H1 (cell line): ENCODE measurements around the gene CCDC141. TPM values are rescaled to one million over a fixed set of nuclear protein-coding genes. Genes with fewer than 3 reads are reported as not detected.

Source experiments
- CTCF ChIA-PET: fragments of 300-600 bp; sonication (Branson Sonifier 250); formaldehyde crosslinking; loops from one replicate; lab custom pipeline; 2021; ENCODE audit not compliant: partially characterized antibody; lab: Charles Lee
- POLR2A ChIA-PET: fragments of 300-600 bp; sonication (Branson Sonifier 250); formaldehyde crosslinking; loops from one replicate; lab custom pipeline; 2021; ENCODE audit warnings: inconsistent platforms; ENCODE audit not compliant: partially characterized antibody; lab: Charles Lee
- DNase-seq, 2 experiments: peaks; one replicate each; pipeline versions ENCODE4 v3.0.0 to v3.0.0-alpha.2; 2010 to 2022; ENCODE audit warnings: low spot score in 2 of 2, low read depth in 1 of 2, mixed read lengths in 1 of 2
- FAIRE-seq: peaks from 2 replicates; lab custom pipeline; 2011; peaks lifted over from hg19 to GRCh38; lab: Jason Lieb, UNC
- H2AFZ ChIP-seq: 2 replicates; pipeline ENCODE4 v1.8.1; 2012; ENCODE audit warnings: low read length, inconsistent platforms
- H2AK5ac ChIP-seq: 2 replicates; pipeline ENCODE4 v1.6.1; 2013; ENCODE audit warnings: low read depth, low read length
- H2BK120ac ChIP-seq: replicated peaks from 2 replicates; pipeline ENCODE3; 2013; ENCODE audit warnings: low read depth, low read length, inconsistent platforms
- H2BK12ac ChIP-seq: 2 replicates; pipeline ENCODE4 v1.6.1; 2013; ENCODE audit warnings: low read depth, low read length
- H2BK15ac ChIP-seq: 2 replicates; pipeline ENCODE4 v1.6.1; 2013; ENCODE audit warnings: low read length
- H2BK20ac ChIP-seq: 2 replicates; pipeline ENCODE4 v1.6.1; 2013; ENCODE audit warnings: low read length
- H2BK5ac ChIP-seq: 2 replicates; pipeline ENCODE4 v1.6.1; 2013; ENCODE audit warnings: low read depth, low read length
- H3K14ac ChIP-seq: 2 replicates; pipeline ENCODE4 v1.6.1; 2013; ENCODE audit warnings: inconsistent platforms; ENCODE audit not compliant: insufficient read length
- H3K18ac ChIP-seq: 2 replicates; pipeline ENCODE4 v1.6.1; 2013; ENCODE audit warnings: low read length; ENCODE audit errors: extremely low read depth
- H3K23ac ChIP-seq: 2 replicates; pipeline ENCODE4 v1.6.1; 2013; ENCODE audit warnings: inconsistent platforms; ENCODE audit not compliant: insufficient read length
- H3K23me2 ChIP-seq: 2 replicates; pipeline ENCODE4 v1.6.1; 2013; ENCODE audit warnings: low read depth, low read length
- H3K27ac ChIP-seq: 2 replicates; pipeline ENCODE4 v1.6.1; 2011; ENCODE audit warnings: low read depth, low read length, inconsistent platforms
- H3K27me3 ChIP-seq, 4 experiments: replicated peaks in 1 of 4; 1 replicate in 1 of 4; 2 replicates in 3 of 4; pipeline versions ENCODE4 v1.6.1 to v1.8.1; 2011 to 2013; ENCODE audit warnings: low read length in 3 of 4, mild to moderate bottlenecking in 3 of 4, inconsistent platforms in 2 of 4, mixed read lengths in 2 of 4, moderate library complexity in 1 of 4; ENCODE audit not compliant: control insufficient read depth in 3 of 4, insufficient read depth in 3 of 4; ENCODE audit errors: extremely low read depth in 1 of 4
- H3K36me3 ChIP-seq, 4 experiments: 2 replicates each; pipeline versions ENCODE4 v1.6.1 to v1.8.1; 2011 to 2013; ENCODE audit warnings: mild to moderate bottlenecking in 4 of 4, low read length in 3 of 4, moderate library complexity in 2 of 4, control low read depth in 1 of 4, inconsistent platforms in 1 of 4; ENCODE audit not compliant: insufficient read depth in 4 of 4, control insufficient read depth in 2 of 4
- H3K4ac ChIP-seq: replicated peaks from 2 replicates; pipeline ENCODE3; 2013; ENCODE audit warnings: low read length, low read depth, mixed read lengths, inconsistent platforms; ENCODE audit not compliant: insufficient read length
- H3K4me1 ChIP-seq, 4 experiments: replicated peaks in 1 of 4; 1 replicate in 1 of 4; 2 replicates in 3 of 4; pipeline versions ENCODE4 v1.6.1 to v1.8.1; 2011 to 2013; ENCODE audit warnings: low read length in 3 of 4, inconsistent platforms in 2 of 4, mixed read lengths in 1 of 4; ENCODE audit not compliant: insufficient read depth in 4 of 4, control insufficient read depth in 3 of 4
- H3K4me2 ChIP-seq, 2 experiments: 2 replicates each; pipeline versions ENCODE4 v1.6.1 to v1.8.1; 2011 to 2013; ENCODE audit warnings: low read depth in 2 of 2, low read length in 2 of 2, control low read depth in 1 of 2, inconsistent platforms in 1 of 2, mild to moderate bottlenecking in 1 of 2; ENCODE audit not compliant: insufficient read depth in 1 of 2
- H3K4me3 ChIP-seq, 4 experiments: fragments of 200-600, 300-600 bp in 1 of 4; sonication (generic), shearing (Covaris generic), sonication (Bioruptor Twin) in 1 of 4; 2 replicates each; pipeline versions ENCODE4 v1.5.1 to v1.8.1; 2011 to 2016; ENCODE audit warnings: low read length in 4 of 4, low read depth in 3 of 4, control low read depth in 2 of 4, inconsistent platforms in 2 of 4, mild to moderate bottlenecking in 2 of 4, mixed read lengths in 1 of 4, moderate library complexity in 1 of 4; ENCODE audit not compliant: insufficient read depth in 2 of 4; ENCODE audit errors: extremely low read depth in 1 of 4
- H3K56ac ChIP-seq: replicated peaks from 2 replicates; pipeline ENCODE3; 2013; ENCODE audit warnings: low read depth, mild to moderate bottlenecking, mixed read lengths, low read length, inconsistent platforms; ENCODE audit not compliant: insufficient read length
- H3K79me1 ChIP-seq: 2 replicates; pipeline ENCODE4 v1.6.1; 2013; ENCODE audit warnings: low read depth, low read length, control low read depth
- H3K79me2 ChIP-seq, 2 experiments: 2 replicates each; pipeline versions ENCODE4 v1.6.1 to v1.8.1; 2012 to 2013; ENCODE audit warnings: low read length in 2 of 2, mild to moderate bottlenecking in 2 of 2, inconsistent platforms in 1 of 2; ENCODE audit not compliant: insufficient read depth in 2 of 2, control insufficient read depth in 1 of 2
- H3K9ac ChIP-seq, 4 experiments: replicated peaks in 1 of 4; 1 replicate in 1 of 4; 2 replicates in 3 of 4; pipeline versions ENCODE4 v1.6.1 to v1.8.1; 2011 to 2013; ENCODE audit warnings: low read depth in 3 of 4, low read length in 3 of 4, control low read depth in 2 of 4, mild to moderate bottlenecking in 2 of 4, moderate library complexity in 2 of 4, inconsistent platforms in 1 of 4; ENCODE audit errors: extremely low read depth in 1 of 4
- H3K9me3 ChIP-seq, 2 experiments: 2 replicates each; pipeline versions ENCODE4 v1.6.1 to v1.8.1; 2012 to 2013; ENCODE audit warnings: mild to moderate bottlenecking in 2 of 2, moderate library complexity in 2 of 2, control low read depth in 1 of 2, inconsistent platforms in 1 of 2, low read depth in 1 of 2, low read length in 1 of 2, mixed read lengths in 1 of 2; ENCODE audit not compliant: insufficient read depth in 2 of 2
- H4K20me1 ChIP-seq, 2 experiments: replicated peaks in 1 of 2; 2 replicates each; pipeline versions ENCODE3 to v1.8.1; 2011 to 2013; ENCODE audit warnings: inconsistent platforms in 2 of 2, low read length in 2 of 2, mild to moderate bottlenecking in 1 of 2; ENCODE audit not compliant: insufficient read depth in 2 of 2, control insufficient read depth in 1 of 2
- H4K5ac ChIP-seq: 2 replicates; pipeline ENCODE4 v1.6.1; 2013; ENCODE audit warnings: low read length, low read depth, mixed read lengths, inconsistent platforms; ENCODE audit not compliant: insufficient read length
- H4K8ac ChIP-seq: 2 replicates; pipeline ENCODE4 v1.8.0; 2013; ENCODE audit warnings: mild to moderate bottlenecking, moderate library complexity, low read length, inconsistent platforms; ENCODE audit not compliant: insufficient read depth; ENCODE audit errors: extremely low read depth
- H4K91ac ChIP-seq: replicated peaks from 2 replicates; pipeline ENCODE3; 2013; ENCODE audit warnings: low read length, mixed read lengths, inconsistent platforms; ENCODE audit not compliant: insufficient read length
- CTCF ChIP-seq, 3 experiments: IDR thresholded peaks; 1 replicate in 2 of 3; 2 replicates in 1 of 3; pipeline versions ENCODE4 v1.5.1 to v1.6.1; 2011; ENCODE audit warnings: low read length in 3 of 3, mild to moderate bottlenecking in 3 of 3, inconsistent platforms in 2 of 3, low read depth in 1 of 3, moderate library complexity in 1 of 3; ENCODE audit not compliant: insufficient read depth in 1 of 3; ENCODE audit errors: control extremely low read depth in 1 of 3
- WGBS, 2 experiments: shearing (Covaris generic) in 1 of 2; methylation state at CpG; one replicate each; pipeline versions ENCODE4 v1.1.6 to v1.1.7; 2013 to 2015; ENCODE audit warnings: low lambda C conversion rate in 2 of 2, mixed read lengths in 2 of 2, inconsistent platforms in 1 of 2, low coverage in 1 of 2, missing lambda C conversion rate in 1 of 2; ENCODE audit not compliant: insufficient replicate concordance in 2 of 2, insufficient coverage in 1 of 2, insufficient read length in 1 of 2; ENCODE audit errors: extremely low coverage in 1 of 2, missing lambda C conversion rate in 1 of 2; 5-methylcytosine and 5-hydroxymethylcytosine counted together
- polyA plus RNA-seq, 7 experiments: library from polyadenylated mRNA; depleted of rRNA in 3 of 7; stranded (reverse) in 5 of 7; unstranded in 2 of 7; fragments of >200 nt in 5 of 7; fragments of 200-250 nt in 2 of 7; gene quantifications; 1 replicate in 5 of 7; 2 replicates in 1 of 7; 4 replicates in 1 of 7; pipeline versions ENCODE4 v1.2.1 to v1.2.3, GENCODE V29; 2011 to 2013; ENCODE audit warnings: missing spikeins in 2 of 7, mixed read lengths in 2 of 7
- total RNA-seq: library from RNA; stranded (reverse); fragmentation: NEBNext Ultra II Directional; extraction: Animal tissue kit (Norgen Biotek cat#: 25700); gene quantifications from 2 replicates; pipeline ENCODE4 v1.2.1, GENCODE V29; 2021
- TF ChIP-seq, protein P1 (sequence below): IDR thresholded peaks from 2 replicates; pipeline ENCODE4 v1.6.1; 2011; ENCODE audit warnings: low read length, improper control_type of control experiment
- TF ChIP-seq, protein P2 (sequence below): IDR thresholded peaks from 2 replicates; pipeline ENCODE4 v1.6.1; 2012; ENCODE audit warnings: low read length, inconsistent platforms

The CCDC141 gene
- total and polyA plus RNA-seq, 2 of the 8 experiments (the other 6 are each of a cell fraction or from before 2014, with no cell fraction given), result 0.56 to 21.6 TPM

DNA sequence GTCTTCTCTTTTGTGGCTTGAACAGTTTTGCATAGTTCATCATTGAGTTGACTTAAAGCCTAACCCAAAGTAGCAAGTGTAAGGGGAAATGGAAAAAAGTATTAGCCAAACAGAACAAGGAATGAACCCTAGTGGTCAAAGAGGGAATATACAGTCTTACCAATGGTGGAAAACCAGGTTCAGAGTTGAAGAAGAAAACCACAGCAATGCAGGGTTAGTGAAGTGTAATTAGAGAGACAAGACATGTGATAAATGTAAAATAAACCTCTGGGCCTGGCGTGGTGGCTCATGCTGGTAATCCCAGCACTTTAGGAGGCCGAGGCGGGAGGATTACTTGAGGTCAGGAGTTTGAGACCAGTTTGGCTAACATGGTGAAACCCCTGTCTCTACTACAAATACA is 245.1 kb downstream of the CCDC141 start:
- TF ChIP-seq, protein P1, sequence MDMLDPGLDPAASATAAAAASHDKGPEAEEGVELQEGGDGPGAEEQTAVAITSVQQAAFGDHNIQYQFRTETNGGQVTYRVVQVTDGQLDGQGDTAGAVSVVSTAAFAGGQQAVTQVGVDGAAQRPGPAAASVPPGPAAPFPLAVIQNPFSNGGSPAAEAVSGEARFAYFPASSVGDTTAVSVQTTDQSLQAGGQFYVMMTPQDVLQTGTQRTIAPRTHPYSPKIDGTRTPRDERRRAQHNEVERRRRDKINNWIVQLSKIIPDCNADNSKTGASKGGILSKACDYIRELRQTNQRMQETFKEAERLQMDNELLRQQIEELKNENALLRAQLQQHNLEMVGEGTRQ, result no peak
- peak in 2 of 3 experiments; percentile 18 to 78; a peak in 2 of 4 replicates for TF ChIP-seq CTCF (IDR thresholded peaks at IDR 0.05; ENCODE audit: control extremely low read depth in 1 of 3, insufficient read depth in 1 of 3, low read depth in 1 of 3, low read length in 3 of 3)
- TF ChIP-seq, protein P2, sequence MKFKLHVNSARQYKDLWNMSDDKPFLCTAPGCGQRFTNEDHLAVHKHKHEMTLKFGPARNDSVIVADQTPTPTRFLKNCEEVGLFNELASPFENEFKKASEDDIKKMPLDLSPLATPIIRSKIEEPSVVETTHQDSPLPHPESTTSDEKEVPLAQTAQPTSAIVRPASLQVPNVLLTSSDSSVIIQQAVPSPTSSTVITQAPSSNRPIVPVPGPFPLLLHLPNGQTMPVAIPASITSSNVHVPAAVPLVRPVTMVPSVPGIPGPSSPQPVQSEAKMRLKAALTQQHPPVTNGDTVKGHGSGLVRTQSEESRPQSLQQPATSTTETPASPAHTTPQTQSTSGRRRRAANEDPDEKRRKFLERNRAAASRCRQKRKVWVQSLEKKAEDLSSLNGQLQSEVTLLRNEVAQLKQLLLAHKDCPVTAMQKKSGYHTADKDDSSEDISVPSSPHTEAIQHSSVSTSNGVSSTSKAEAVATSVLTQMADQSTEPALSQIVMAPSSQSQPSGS, result no peak
- no peaks in the 10 kb centered on the region for H3K27me3 ChIP-seq
- H2BK5ac ChIP-seq, result no peak overlapping the region
- no peak overlapping the region for H3K18ac ChIP-seq
- H4K8ac ChIP-seq, result no peak overlapping the region
- no peak overlapping the region for H2AK5ac ChIP-seq
- ChIA-PET POLR2A (interaction anchor here (0.6 kb wide), 1 partner anchor 576 kb away, joined by 3 read pairs; no protein-coding TSS in a partner anchor), CTCF (interaction anchor here (0.6 to 3.8 kb wide), 35 partner anchors 9 to 935 kb away, joined by 3 to 20 read pairs (median 3); no protein-coding TSS in a partner anchor)
- no peak overlapping the region for H2BK12ac ChIP-seq
- H3K9me3 ChIP-seq, result no peaks in the 10 kb centered on the region
- no peak overlapping the region for H2BK20ac ChIP-seq
- H2BK120ac ChIP-seq, result no peak overlapping the region
- H2AFZ ChIP-seq, result no peak overlapping the region
- H3K9ac ChIP-seq, result no peak overlapping the region
- no peak overlapping the region for H3K23ac ChIP-seq
- H2BK15ac ChIP-seq, result no peak overlapping the region
- H3K4me3 ChIP-seq, result no peak overlapping the region
- WGBS, 2 experiments, result 65% methylated on average over 3 of the region's 3 CpGs; no CpG with 5 or more reads in 1 of the 2 experiments
- H3K4me1 ChIP-seq, result no peaks in the 10 kb centered on the region
- no peaks in the 10 kb centered on the region for H3K36me3 ChIP-seq
- H4K5ac ChIP-seq, result no peak overlapping the region
- H3K4me2 ChIP-seq, result no peak overlapping the region
- no peak overlapping the region for H3K56ac ChIP-seq
- no peak for DNase-seq
- H3K79me1 ChIP-seq, result no peaks in the 10 kb centered on the region
- no peak overlapping the region for H3K14ac ChIP-seq
- no peak overlapping the region for H3K4ac ChIP-seq
- no peaks in the 10 kb centered on the region for H3K23me2 ChIP-seq
- FAIRE-seq, result peak; percentile 68
- H3K27ac ChIP-seq, result no peak overlapping the region
- no peaks in the 10 kb centered on the region for H4K20me1 ChIP-seq
- no peak overlapping the region for H4K91ac ChIP-seq
- H3K79me2 ChIP-seq, result no peaks in the 10 kb centered on the region
